Fibroblast of mammary gland (primary cell): Measurements from ENCODE around the gene TAS1R1.

ENCODE experiments used
- DNase-seq: peaks from one replicate; pipeline ENCODE4 v3.0.0-alpha.2; 2010; ENCODE audit warnings: low read depth
- H3K4me3 ChIP-seq: 2 replicates; pipeline ENCODE4 v1.5.1; 2011; ENCODE audit warnings: low read depth, mild to moderate bottlenecking, low read length, moderate library complexity; ENCODE audit not compliant: control insufficient read depth
- CTCF ChIP-seq: conservative IDR thresholded peaks from 2 replicates; pipeline ENCODE4 v1.5.1; 2011; ENCODE audit warnings: low read depth, low read length, inconsistent platforms; ENCODE audit not compliant: control insufficient read depth, insufficient read depth

Gene TAS1R1

GRCh38 chr1:6530504-6531160 is 24.5 kb upstream of the TAS1R1 start:
- no peak for DNase-seq
- TF ChIP-seq CTCF = no peak
- no peak overlapping the region for H3K4me3 ChIP-seq

GRCh38 chr1:6531996-6532395 is 23.1 kb upstream of the TAS1R1 start:
- no peak for DNase-seq
- no peak for TF ChIP-seq CTCF
- H3K4me3 ChIP-seq = no peak overlapping the region

GRCh38 chr1:6534248-6534822 is 20.8 kb upstream of the TAS1R1 start:
- H3K4me3 ChIP-seq = no peak overlapping the region
- DNase-seq = no peak
- TF ChIP-seq CTCF = no peak

- H3K4me3 ChIP-seq = no peak overlapping the region
- TF ChIP-seq CTCF = no peak
- DNase-seq = no peak
Measured at GRCh38 chr1:6535214-6535613, 19.9 kb upstream of the TAS1R1 start.

- H3K4me3 ChIP-seq = no peak overlapping the region
- DNase-seq = no peak
- TF ChIP-seq CTCF = no peak
Measured at GRCh38 chr1:6536291-6536690, 18.8 kb upstream of the TAS1R1 start.

- no peak for TF ChIP-seq CTCF
- DNase-seq = peak; percentile 53
- no peak overlapping the region for H3K4me3 ChIP-seq
Measured at GRCh38 chr1:6538956-6539355, 16.2 kb upstream of the TAS1R1 start.
